NCI-H1092 (cell line): ENCODE measurements around the gene ELFN2.

Source experiments
- DNase-seq: peaks from one replicate; lab custom pipeline; 2025; lab: John Stamatoyannopoulos, UW

ELFN2 gene

GRCh38 chr22:37381489-37381888 is 45.8 kb downstream of the ELFN2 start:
- no peak for DNase-seq

GRCh38 chr22:37379722-37380121 is 47.6 kb downstream of the ELFN2 start:
- no peak for DNase-seq

DNA sequence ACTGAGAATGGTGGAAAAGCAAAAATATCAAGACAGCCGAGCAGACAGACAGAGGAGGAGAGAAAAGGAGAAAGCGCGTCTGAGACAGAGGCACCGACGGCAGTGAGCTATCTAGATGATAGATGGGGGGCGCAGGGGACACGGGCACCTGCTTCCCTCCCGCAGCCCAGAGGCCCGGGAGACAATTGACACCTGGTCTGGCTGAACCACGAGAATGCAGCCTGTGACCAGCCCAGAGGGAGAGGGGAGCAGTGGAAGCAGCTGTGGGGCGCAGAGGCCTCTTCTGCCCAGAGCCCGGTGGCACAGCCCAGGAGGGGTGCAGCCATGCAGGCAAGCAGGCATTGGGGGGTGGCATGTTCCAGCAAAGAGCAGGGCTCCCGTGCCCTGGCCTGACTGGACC is 48.2 kb downstream of the ELFN2 start:
- DNase-seq, result no peak

DNA sequence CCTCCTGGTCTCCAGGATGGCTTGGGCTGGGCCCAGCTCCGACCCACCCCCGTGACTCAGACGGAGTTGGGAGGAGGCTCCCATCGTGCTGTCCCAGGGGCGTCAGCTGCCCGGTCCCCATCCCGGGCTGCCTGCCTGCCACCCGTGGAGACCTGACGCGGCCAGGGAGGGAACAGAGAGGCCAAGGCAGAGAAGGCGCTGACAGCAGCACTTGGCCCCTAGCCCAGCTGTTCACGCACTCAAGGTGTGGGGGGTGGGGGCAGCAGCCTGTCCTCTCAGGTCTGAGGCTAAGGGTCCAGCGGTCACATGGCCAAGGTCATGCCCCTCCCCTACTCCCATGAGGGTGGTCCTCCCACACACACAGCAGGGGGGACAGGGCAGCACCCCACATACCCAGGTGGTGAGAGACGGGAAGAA is 48.6 kb downstream of the ELFN2 start:
- DNase-seq, result no peak

GRCh38 chr22:37377927-37378326 is 49.4 kb downstream of the ELFN2 start:
- no peak for DNase-seq

GRCh38 chr22:37377138-37377537 is 50.1 kb downstream of the ELFN2 start:
- no peak for DNase-seq

DNA sequence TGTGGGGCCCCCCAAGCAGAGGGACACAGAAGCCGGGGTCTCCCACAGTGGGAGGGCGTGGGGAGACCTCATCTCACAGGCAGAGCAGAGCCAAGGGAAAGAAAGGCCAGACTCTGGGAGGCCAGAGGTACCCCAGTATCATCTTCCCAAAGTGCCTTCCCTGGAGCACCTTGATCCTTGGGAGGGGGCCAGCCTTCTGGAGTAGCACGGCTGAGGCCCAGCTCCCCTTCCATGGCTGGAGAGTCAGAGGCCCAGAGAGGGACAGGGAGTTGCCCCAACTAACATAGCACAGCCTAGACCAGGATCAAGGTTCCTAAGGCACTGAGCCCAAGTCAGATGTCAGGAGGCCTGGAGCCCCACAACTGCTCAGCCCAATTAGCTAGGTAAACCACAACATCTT is 50.6 kb downstream of the ELFN2 start:
- DNase-seq, result no peak

DNA sequence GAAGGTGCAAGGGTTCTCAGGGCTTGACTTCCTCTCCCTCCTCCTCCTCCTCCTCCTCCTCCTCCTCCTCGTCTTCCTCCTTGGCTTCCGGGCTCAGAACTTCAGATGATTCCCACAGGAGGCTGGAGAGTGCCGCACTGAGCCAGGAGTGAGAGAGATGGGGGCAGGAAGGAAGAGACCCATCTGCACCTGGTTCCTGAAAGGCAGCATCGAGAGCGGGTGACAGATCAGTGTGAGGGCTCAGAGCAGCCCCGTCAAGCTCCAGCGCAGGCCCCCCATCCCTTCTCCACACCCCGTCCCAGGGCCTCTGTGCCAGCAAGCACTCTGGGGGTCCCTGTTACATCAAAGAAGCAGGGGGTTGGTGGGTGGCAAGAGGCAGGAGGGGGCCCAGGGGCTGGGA is 51.5 kb downstream of the ELFN2 start:
- DNase-seq, result no peak

DNA sequence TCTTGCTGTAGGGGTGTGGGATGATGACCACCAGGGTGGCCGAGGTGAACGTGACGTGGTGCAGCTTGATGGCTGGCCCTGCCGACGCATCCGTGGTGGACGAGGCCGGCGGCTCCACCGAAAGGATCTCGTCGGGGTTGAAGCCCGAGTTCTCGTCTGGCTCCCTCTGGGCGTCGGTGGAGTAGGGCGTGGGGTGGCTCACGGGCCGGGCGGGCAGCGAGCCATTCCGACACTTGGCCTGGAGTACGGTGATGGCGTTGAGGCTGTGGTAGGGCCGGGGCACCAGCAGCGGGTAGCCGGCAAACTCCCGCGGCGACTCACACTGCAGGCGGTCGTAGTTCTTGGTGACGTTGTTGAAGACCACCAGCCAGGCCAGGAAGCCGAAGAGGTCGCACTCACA is 52.7 kb downstream of the ELFN2 start:
- DNase-seq, result no peak

DNA sequence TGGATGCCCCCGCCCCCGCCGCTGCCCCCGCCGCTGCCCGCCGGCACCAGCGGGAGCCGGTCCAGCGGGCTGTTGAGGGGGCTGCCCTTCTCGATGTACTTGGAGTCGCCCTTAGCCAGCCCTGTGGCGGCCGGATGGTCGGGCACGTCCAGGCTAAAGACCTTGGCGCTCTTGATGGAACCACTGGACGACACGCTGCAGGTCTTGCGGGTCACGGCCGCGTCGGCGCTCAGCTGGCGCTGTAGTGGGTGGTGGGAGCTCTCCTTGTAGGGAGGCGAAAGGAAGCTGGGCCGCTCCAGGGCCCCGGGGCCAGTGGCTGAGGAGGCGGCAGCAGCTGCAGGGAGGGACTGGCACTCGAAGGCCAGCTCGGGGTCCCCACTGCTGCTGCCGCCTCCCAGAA is 53.8 kb downstream of the ELFN2 start:
- no peak for DNase-seq

DNA sequence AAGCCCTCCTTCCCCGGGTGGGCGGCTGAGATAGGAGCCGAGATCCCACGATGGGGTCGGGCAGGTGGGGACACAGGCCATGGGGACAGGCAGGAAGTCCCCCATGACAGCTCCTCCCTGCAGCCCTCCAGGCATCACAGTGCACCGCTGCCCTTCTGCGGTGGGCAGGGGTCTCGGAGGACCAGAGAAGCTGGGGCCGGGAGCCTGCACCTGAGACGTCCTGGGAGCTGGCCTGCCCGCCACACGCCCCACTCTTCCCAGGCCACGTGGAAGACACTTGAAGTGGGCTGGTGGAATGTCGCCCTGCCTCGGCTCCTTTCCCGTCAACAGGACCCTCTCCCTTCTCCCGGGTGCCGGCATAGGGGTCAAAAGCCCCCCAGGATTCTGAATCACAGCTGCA is 55.4 kb downstream of the ELFN2 start:
- no peak for DNase-seq

- no peak for DNase-seq
Observed at GRCh38 chr22:37371491-37371890, 55.8 kb downstream of the ELFN2 start.

DNA sequence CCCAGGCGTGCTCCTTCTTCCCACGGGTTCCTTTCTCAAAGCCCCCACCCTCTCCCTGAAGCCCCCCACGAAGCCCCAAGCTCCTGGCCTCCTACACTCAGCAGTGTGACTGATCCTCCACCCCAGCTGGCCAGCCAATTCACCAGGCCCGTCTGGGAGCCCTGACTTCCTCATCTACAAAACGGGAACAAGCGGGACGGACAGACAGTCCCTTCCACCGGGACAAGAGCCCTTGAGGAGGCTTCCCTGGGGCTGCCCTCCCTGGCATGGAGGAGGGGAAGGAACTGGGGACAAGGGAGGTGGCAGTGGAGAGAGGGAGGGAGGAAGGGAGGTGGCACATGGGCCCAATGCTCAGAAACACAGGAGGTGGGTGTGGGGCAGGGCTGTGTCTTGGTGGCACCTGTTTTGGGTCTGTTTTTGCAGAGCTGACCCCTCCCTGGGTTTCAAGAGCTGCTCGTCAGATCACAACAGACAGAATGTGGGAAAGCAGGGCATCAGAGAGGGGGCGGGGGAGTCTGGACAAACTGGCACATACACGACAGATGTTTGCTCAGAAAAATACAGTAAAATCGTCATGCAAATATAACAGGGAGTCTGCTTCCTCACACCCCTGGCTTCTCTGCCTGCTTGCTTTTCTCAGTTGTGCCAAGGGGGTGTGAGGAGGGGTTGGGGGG is 56.8 kb downstream of the ELFN2 start:
- DNase-seq, result no peak

GRCh38 chr22:37369483-37369882 is 57.8 kb downstream of the ELFN2 start:
- DNase-seq, result no peak

- DNase-seq, result no peak
Observed at GRCh38 chr22:37368058-37368457, 59.2 kb downstream of the ELFN2 start.

DNA sequence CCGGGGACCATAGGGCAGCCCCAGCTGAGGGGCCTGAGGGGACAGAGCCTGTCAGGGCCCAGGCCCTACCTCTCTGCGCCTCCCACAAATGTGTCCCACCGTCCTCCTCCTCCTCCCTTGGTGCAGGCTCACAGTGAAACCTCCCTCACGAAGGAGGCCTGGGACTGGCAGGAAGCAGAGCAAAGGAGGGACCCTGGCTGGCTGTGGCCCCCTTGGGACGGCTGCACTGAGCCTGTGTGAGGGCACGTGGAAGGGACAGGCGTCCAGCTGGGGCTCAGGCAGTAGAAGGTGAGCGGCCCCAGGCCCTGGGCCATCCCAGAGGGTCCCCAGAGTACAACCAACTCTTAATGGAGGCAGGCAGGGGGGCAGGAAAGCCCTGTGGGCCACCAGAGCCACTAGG is 60.7 kb downstream of the ELFN2 start:
- DNase-seq, result no peak

DNA sequence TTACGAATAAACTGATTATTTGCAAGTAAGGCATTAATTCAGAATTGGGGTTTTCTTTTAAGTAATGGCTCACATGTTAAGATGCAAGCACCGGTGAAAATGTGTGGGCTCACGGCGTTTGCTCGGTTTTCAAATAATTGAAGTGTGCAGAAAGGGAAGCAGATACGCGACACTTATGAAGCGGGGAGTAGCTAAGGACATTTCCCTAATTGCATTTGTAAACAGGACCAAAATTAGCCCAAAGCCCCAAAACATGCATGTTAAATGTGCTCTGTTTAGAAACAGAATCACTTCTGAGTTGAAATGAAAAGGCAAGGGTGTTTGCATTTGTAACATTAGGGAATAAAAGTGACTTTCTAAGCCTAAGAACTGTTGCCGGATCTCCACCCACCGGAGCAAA is 61.3 kb downstream of the ELFN2 start:
- DNase-seq, result no peak

DNA sequence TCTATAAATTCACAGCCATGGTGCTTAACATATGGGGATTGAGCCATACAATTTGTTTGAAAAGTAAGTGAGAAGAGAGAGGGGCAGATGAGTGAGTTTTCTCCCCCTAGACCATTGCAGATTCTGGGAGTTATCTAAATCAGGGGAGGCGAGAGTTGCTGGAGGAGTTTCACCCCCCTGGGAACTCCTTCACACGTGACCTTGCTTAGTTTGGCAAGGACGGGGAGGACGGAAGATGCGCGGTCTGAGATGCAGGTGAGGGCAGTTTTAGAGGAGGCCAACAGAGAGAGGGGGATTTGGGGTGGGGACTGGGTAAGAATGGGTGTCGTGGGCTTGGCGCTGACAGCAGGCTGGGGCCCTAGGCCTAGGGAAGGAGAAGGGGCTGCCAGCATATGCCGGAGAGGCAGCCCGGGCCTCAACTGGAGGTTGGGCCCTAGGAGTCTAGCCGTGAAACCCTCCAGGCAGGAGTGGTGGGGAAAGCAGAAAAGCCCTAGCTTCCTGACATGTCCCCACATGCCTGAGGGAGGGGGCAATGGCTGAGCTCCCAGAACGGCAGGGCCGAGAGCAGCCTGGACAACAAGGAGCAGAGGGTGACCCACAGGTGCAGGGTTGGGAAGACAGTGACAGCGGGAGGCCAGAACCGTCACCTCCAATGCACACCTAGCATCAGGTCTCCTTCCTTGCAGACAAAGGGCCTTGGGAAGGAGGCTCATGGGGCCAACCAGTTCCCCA is 63.9 kb downstream of the ELFN2 start:
- DNase-seq, result no peak

- DNase-seq, result no peak
Observed at GRCh38 chr22:37362621-37363020, 64.7 kb downstream of the ELFN2 start.

DNA sequence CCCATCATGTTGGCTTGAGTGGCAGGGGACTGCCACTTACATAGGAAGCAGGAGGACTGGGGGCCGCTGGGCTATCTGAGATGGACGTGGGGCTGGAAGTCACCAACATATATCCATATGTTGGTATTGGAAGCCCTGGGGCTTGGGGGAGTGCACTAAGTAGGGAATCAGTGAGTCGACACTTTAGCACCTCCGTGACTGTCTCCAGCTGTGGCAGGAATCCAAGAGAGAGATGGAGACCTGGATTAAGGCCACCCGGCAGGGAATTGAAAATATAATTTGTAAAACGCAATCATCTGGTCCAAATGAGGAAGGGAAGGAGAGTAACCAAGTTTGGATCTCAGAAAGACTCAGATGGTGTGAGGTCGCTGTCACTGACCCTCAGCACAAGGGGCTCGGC is 68.4 kb downstream of the ELFN2 start:
- DNase-seq, result no peak

- no peak for DNase-seq
Observed at GRCh38 chr22:37358386-37358785, 68.9 kb downstream of the ELFN2 start.

DNA sequence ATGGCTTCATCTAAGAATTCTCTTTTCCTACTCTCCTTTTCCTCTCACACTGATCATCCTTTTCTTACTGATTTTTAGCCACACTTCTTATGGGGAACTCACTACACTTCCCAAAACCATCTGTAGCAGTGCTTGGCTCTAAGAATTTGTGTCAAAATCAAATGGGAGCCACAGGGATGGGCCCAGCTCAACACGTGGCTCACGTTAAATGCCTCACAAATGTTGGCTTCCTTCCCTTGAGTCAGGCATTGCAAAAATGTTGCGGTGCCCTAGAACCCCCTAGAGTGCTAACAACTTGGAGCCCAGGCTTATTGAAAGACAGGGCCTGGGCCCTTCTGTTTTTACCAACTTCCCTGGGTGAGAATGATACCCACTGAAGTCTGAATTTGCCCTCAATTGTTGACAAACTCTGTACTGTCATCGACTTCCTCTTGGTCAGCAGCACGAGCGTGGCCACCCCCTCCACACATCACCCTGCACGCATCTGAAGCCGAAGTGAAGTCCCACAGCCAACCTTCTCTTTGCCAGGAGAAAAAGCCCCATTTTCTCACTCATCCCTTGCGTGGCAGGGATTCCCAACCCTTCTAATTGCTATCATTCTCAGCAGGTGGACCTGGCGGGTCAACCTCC is 69.7 kb downstream of the ELFN2 start:
- no peak for DNase-seq

- DNase-seq, result no peak
Observed at GRCh38 chr22:37356922-37357321, 70.4 kb downstream of the ELFN2 start.
